ENCODE results near the gene FSTL5.

DNA sequence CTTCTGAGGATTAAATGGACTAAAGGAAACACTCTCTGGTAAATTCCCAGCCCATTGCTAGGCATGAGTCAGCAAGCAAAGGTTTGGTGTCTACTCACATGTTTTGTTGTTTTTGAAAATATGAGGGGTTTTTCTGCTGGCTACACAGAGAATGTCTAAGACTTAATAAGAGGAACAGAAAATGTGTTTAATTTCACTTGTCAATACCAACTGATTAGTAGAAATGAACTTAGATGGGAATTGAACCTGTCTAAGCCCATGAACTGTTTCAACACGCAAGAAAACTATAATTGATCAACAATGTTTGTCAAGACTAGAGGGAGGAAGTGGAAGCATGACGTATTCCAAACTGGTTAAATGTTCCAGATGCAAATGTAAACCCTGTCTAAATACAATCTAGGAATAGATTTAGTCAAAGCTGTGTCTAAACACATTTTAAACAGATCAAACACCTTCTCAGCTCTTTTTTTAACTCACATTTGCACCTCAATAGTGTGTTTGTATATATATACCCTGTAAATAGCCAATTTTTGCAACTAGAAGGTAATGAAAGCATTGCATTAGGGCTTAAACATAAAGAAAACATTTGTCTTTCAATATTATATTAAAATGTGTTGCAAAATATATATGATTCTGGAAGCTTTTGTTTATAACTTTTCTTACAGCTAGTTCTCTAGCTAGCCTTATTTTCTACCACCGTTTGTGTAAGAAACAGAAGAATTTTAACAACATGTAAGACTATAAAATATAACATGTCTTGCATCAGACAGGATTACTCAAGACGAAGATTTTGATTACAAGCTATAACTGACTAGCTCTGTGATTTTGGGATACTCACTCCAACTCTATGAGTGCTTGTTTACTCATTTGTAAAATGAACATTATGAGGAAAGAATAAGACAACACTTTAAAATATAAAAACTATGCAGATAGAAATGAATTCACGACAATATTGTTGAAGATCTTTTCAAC is 607.8 kb downstream of the FSTL5 start:
- no peak for TF ChIP-seq EZH2 (IDR thresholded peaks at IDR 0.05; ENCODE audit: low read depth)
- TF ChIP-seq, protein P1, sequence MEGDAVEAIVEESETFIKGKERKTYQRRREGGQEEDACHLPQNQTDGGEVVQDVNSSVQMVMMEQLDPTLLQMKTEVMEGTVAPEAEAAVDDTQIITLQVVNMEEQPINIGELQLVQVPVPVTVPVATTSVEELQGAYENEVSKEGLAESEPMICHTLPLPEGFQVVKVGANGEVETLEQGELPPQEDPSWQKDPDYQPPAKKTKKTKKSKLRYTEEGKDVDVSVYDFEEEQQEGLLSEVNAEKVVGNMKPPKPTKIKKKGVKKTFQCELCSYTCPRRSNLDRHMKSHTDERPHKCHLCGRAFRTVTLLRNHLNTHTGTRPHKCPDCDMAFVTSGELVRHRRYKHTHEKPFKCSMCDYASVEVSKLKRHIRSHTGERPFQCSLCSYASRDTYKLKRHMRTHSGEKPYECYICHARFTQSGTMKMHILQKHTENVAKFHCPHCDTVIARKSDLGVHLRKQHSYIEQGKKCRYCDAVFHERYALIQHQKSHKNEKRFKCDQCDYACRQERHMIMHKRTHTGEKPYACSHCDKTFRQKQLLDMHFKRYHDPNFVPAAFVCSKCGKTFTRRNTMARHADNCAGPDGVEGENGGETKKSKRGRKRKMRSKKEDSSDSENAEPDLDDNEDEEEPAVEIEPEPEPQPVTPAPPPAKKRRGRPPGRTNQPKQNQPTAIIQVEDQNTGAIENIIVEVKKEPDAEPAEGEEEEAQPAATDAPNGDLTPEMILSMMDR (conservative IDR thresholded peaks at IDR 0.05): no peak
